AG08396 (cell line): Measurements from ENCODE around the gene MORN5.
A peak's percentile ranks its signal among the peaks of the same experiment; 100 is the strongest.
"Not testable (repeated sequence)": the region's sequence is repeated elsewhere in the genome, so short reads cannot be mapped to it uniquely, and the experiment has no call there.

Experiments
- DNase-seq: peaks from one replicate; pipeline ENCODE4 v3.0.0; 2012; ENCODE audit warnings: low spot score, mixed read lengths

Gene MORN5

DNA sequence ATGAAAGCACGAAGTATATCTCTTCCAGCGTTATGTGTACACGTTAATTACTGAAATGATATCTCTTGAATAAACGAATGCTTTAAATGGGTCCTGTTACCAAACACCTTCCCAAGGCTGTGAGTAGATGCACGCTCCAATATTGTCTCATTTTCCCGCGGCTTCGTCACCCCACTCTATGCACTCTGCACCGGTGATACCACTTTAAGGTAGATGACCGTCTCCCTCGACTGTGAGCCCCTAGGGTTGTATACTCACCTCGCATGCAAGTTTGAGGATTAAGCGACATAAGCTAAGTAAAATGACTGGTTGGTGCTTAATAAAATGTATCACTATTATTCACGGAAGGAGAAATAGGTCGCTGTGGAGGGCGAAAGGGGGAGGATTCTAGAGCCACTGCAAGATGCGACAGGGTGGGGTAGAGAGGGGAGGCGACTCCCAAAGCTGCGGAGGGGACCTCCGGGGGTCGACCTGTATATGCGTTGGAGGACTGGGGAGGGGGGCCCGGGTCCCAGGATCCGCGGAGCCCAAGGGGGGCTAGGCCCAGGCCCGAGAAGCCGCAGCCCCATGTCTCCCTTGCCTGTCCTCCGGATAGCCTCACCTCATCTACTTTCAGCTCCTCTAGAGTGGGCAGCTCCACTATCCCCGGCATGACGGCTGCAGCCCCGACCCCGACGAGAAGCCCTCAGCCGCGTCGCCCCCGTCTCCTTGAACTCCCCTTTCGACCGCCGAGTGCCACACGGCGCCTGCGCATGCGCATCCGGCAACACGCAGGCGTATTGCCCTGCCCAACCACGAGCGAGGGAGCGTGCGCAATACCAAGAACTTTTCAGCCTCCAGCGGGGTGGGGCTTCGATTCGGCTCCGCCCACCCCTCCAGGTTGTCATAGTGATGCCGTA lies at the start of gene MORN5, which contains the start of gene NDUFA8:
Gene MORN5, plus strand, starts transcription at position 883 of the 899 bp plus-strand sequence. CDS start 65 bp downstream, outside the sequence.
Gene NDUFA8, minus strand, starts transcription at position 754 of the 899 bp plus-strand sequence. Its CDS starts 102 bp downstream, at position 652.
- DNase-seq, result peak; percentile 99

GRCh38 chr9:122110100-122110833 lies 49.4 kb upstream of the MORN5 start:
- DNase-seq, result no peak

GRCh38 chr9:122111413-122112085 lies 48.2 kb upstream of the MORN5 start:
- no peak for DNase-seq

- DNase-seq, result no peak
Observed at GRCh38 chr9:122112238-122112637, 47.5 kb upstream of the MORN5 start.

DNA sequence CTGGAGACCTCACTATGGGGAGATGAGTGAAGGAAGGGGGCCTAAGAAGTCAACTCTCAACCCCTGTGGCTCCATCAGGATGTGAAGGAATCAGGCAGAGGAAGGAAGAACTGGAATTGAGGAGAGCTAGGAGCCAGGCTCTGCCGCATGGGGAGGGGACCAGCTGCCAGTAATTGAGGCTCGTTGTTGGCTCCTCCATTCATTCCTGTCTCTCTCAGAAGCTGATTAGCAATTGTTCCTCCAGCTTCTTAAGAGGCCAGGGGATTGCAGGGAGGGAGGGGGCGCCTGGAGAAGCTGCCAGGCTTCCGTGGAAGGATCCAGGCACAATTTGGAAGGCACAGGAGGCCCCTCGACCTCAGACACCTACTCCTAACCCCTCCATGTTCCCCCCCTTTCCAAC lies 46.1 kb upstream of the MORN5 start:
- DNase-seq, result no peak

GRCh38 chr9:122115176-122116035 lies 44.3 kb upstream of the MORN5 start:
- no peak for DNase-seq

- DNase-seq, result no peak
Observed at GRCh38 chr9:122116040-122116439, 43.7 kb upstream of the MORN5 start.

DNA sequence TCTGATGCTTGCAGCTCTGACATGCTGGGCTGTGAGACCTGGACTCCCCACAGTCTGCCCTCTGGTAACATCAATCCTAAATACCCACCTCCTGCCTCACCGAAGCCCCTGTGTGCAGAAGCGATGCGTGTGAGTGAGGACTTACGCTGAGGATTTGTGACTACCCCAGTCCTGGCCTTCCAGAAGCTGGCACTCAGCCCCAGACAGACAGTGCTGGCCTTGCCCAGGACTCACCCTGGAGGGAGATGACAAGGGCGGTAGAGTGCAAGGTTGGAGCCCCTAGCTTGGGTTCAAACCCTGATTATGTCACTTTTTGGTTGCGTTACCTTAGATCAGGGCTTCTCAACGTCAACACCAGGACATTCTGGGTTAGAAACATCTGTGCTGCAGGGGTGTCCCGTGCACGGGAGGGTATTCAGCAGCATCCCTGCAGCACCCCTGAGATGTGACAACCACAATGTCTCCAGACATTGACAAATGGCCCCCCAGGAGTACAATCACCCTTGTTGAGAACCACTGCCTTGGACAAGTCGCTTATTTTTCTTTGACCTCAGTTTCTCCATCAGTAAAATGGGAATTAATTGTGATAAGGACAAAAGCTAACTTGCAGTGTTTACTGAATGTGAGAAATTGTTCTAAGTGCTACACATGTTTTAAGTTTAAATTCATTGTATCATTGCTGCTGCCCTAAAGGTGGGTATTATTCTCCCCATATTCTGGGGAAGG lies 43.1 kb upstream of the MORN5 start:
- no peak for DNase-seq

DNA sequence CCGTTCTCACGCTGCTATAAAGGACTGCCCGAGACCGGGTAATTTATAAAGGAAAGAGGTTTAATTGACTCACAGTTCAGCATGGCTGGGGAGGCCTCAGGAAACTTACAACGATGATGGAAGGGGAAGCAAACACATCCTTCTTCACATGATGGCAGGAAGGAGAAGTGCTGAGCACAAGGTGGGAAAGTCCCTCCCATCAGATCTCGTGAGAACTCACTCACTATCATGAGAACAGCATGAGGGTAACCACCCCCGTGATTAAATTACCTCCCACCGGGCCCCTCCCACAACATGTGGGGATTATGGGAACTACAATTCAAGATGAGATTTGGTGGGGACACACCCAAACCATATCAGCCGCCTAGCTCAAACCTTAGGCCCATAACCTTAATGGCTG lies 42.5 kb upstream of the MORN5 start:
- not testable (repeated sequence) for DNase-seq

GRCh38 chr9:122118343-122119165 lies 41.2 kb upstream of the MORN5 start:
- no peak for DNase-seq

GRCh38 chr9:122119166-122119521 lies 40.6 kb upstream of the MORN5 start:
- DNase-seq, result no peak

GRCh38 chr9:122119721-122120120 lies 40.0 kb upstream of the MORN5 start:
- no peak for DNase-seq

DNA sequence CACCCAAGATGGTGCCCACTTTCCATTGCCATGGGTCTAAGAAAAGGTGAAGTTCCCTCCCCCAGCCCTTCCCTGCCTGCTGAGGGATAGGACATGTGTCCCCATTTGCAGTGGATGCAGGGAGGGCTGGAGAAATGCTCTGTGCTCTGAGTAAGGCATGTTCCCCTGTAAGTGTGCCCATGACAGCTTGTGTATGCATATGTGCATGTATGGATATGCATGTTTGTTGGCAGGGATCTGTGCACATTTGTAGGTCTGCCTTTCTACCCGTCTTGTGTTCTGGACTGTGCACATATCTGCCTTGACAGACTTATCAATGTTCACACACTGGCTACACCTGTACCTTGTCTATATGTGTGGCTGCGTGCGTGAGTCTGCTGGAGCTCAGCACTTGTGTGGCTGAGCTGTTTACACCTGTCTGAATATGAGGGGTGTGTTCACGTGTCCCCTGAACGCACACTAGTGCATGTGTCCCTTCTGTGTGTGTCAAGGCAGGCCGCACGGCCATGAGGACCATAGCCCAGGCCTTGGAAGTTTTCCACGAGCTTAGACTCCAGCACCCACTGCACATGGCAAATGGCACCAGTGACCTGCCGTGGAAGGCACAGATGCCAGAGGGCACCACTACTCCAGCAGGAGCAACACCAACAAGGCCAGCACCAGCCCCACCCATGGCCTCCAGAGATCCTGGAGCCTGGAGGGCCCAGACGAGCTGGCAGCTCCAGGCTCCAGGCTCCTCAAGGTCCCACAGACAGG lies 39.2 kb upstream of the MORN5 start:
- DNase-seq, result no peak

DNA sequence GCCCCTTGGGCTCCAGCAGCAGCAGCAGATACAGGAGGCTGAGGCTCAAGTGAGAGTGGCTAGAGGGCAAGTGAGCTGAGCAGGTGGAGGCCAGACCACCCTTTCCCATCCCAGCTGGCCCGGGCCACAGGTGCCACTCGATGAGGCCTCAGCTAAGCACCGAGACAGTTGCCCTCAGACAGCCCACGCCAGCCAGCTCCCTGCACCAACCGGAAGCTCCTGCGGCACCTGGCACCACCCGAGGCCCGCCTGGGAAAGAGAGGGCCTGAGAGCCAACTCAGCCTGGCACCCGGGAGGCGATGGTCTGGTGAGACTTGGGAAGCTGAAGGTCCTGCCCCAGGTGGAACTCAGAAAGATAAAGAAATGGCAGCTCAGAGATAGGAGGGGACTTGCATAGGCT lies 38.3 kb upstream of the MORN5 start:
- no peak for DNase-seq

GRCh38 chr9:122121931-122122330 lies 37.8 kb upstream of the MORN5 start:
- no peak for DNase-seq

GRCh38 chr9:122122468-122122867 lies 37.2 kb upstream of the MORN5 start:
- no peak for DNase-seq

GRCh38 chr9:122122903-122123632 lies 36.6 kb upstream of the MORN5 start:
- peak; percentile 88 for DNase-seq

- DNase-seq, result no peak
Observed at GRCh38 chr9:122124048-122124447, 35.7 kb upstream of the MORN5 start.

GRCh38 chr9:122124528-122124927 lies 35.2 kb upstream of the MORN5 start:
- no peak for DNase-seq
